HCT116 (cell line): ENCODE results near the gene ELF3.

Experiments used
- CEBPB ChIP-seq: IDR thresholded peaks from 2 replicates; pipeline ENCODE4 v1.6.1; 2012; ENCODE audit warnings: low read depth
- CTCF ChIP-seq, 3 experiments: fragments of 200-600 bp in 1 of 3; sonication (generic) in 1 of 3; IDR thresholded peaks in 2 of 3; conservative IDR thresholded peaks in 1 of 3; 2 replicates each; pipeline ENCODE4 v1.5.1; 2012 to 2017; ENCODE audit warnings: low read depth in 2 of 3, low read length in 2 of 3, antibody characterized with exemption in 1 of 3, borderline replicate concordance in 1 of 3, control low read depth in 1 of 3, mild to moderate bottlenecking in 1 of 3, mixed read lengths in 1 of 3, mixed run types in 1 of 3, moderate library complexity in 1 of 3; ENCODE audit not compliant: insufficient read depth in 1 of 3
- EGR1 ChIP-seq: IDR thresholded peaks from 2 replicates; pipeline ENCODE4 v1.6.1; 2012; ENCODE audit warnings: low read depth
- EZH2 ChIP-seq: fragments of 200-600 bp; sonication (generic); IDR thresholded peaks from 2 replicates; pipeline ENCODE4 v1.6.1; 2017; ENCODE audit warnings: antibody characterized with exemption, mixed run types
- MAX ChIP-seq: IDR thresholded peaks from 2 replicates; pipeline ENCODE4 v1.6.1; 2012
- POLR2A ChIP-seq: IDR thresholded peaks from 2 replicates; pipeline ENCODE4 v1.7.0; 2011; ENCODE audit warnings: borderline replicate concordance; ENCODE audit not compliant: insufficient read depth, insufficient read length; ENCODE audit errors: extremely low read depth
- POLR2AphosphoS5 ChIP-seq: IDR thresholded peaks from 2 replicates; pipeline ENCODE4 v1.6.1; 2011; ENCODE audit warnings: mild to moderate bottlenecking, low read depth, low read length, moderate library complexity
- SP1 ChIP-seq: IDR thresholded peaks from 2 replicates; pipeline ENCODE4 v1.6.1; 2012; ENCODE audit warnings: low read depth
- YY1 ChIP-seq: IDR thresholded peaks from 2 replicates; pipeline ENCODE4 v1.6.1; 2011; ENCODE audit warnings: low read length, low read depth, moderate library complexity, mild to moderate bottlenecking; ENCODE audit not compliant: insufficient replicate concordance; ENCODE audit errors: extremely low read depth

DNA sequence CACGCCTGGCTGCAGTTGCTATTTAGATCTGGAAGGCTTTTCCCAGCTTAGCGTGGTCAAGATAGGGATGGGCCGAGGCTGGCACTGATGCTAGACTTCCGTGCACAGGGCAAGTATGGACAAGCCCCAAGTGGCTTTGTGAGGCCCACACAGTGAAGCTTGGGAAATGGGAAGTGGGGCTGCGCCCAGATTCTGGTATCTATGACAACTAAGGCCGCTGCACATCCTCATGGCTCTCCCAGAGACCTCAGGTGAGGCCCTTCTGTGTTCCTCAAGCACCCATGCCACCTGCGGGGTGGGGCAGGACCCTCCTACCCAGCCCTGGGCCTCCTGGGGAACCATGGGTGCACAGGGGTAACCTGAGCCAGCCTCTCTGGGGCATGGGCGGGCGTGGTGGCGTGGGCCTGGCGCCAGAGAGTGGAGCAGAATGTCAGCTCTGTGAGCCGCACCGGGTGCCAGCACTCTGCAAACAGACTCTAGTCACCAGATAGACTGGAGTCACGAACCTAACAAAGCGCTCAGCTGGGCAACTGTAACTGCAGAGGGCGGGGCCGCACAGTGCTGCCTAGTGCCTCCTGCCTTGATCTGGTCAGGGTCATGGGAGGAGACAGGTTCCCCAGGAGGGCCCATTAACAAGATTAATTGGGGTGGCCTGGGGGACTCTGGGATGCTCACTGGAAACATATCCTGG is 46.4 kb downstream of the ELF3 start:
- TF ChIP-seq EZH2 (no peak), CTCF (IDR thresholded peaks at IDR 0.05 in 2 of 3, conservative IDR thresholded peaks at IDR 0.05 in 1 of 3; ENCODE audit: borderline replicate concordance in 1 of 3, insufficient read depth in 1 of 3, low read depth in 2 of 3, low read length in 2 of 3) (no peak), POLR2AphosphoS5 (peak; percentile 77), SP1 (no peak), POLR2A (no peak), MAX (no peak), CEBPB (no peak), YY1 (peak; percentile 10), EGR1 (no peak)
